ENCODE measurements around the gene ATP1B4. TPM values are rescaled to one million over a fixed set of nuclear protein-coding genes. Genes with fewer than 3 reads are reported as not detected.

The ATP1B4 gene
- total and polyA plus RNA-seq, 12 donors, result 0.11 to 4.6 (median 0.72) TPM; not detected in 4

DNA sequence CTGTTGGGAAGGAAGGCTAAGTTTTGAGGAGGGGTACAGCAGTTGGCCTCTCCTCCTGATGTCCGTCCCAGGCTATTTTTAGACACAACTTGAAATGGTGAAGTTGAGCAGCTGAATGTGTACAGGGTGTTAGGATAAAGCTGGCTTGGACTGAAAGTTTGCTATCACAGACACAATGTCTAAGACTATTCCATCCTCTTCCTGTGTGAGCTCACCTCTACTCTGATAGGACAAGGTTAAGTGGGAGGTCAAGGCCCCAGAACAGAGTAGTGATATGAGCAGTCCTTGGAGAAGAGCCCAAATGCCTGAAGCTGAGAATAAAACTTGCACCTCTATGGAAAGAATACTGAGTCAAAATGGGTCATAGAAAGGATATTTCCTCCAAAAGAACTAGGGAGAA is 4.1 kb downstream of the ATP1B4 start:
- TF ChIP-seq, protein P1, sequence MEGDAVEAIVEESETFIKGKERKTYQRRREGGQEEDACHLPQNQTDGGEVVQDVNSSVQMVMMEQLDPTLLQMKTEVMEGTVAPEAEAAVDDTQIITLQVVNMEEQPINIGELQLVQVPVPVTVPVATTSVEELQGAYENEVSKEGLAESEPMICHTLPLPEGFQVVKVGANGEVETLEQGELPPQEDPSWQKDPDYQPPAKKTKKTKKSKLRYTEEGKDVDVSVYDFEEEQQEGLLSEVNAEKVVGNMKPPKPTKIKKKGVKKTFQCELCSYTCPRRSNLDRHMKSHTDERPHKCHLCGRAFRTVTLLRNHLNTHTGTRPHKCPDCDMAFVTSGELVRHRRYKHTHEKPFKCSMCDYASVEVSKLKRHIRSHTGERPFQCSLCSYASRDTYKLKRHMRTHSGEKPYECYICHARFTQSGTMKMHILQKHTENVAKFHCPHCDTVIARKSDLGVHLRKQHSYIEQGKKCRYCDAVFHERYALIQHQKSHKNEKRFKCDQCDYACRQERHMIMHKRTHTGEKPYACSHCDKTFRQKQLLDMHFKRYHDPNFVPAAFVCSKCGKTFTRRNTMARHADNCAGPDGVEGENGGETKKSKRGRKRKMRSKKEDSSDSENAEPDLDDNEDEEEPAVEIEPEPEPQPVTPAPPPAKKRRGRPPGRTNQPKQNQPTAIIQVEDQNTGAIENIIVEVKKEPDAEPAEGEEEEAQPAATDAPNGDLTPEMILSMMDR (IDR thresholded peaks at IDR 0.05), result no peak
- Histone ChIP-seq H3K27ac (peak overlapping the region in 3 of 10 donors; percentile 5 to 31 (median 13)), H3K4me1 (peaks cover 0 to 16% (median 0%) of the 10 kb centered on the region in 9 donors), H3K9me3 (no peaks in the 10 kb centered on the region), H3K27me3 (peaks cover 0 to 21% (median 0%) of the 10 kb centered on the region in 7 donors), H3K4me3 (no peak overlapping the region), H3K36me3 (no peaks in the 10 kb centered on the region)
- no peak for DNase-seq
- peak in 4 of 8 donors; percentile 27 to 72 (median 57) for ATAC-seq
- intact Hi-C loops (cut with DNase I), result loop anchor here in 2 of 10 donors (10.0 kb wide), 1 partner anchor 89 kb away; no protein-coding TSS in a partner anchor
- WGBS, 2 donors, result 15 to 33% methylated on average over 1 of the region's 1 CpG

- H3K4me1 ChIP-seq, result peaks cover 0 to 16% (median 0%) of the 10 kb centered on the region in 9 donors
- peaks cover 0 to 18% (median 0%) of the 10 kb centered on the region in 7 donors for H3K27me3 ChIP-seq
- ATAC-seq (no peak), DNase-seq (no peak)
- no peaks in the 10 kb centered on the region for H3K9me3 ChIP-seq
- H3K36me3 ChIP-seq, result no peaks in the 10 kb centered on the region
- TF ChIP-seq, protein P1 (IDR thresholded peaks at IDR 0.05), result no peak
- H3K27ac ChIP-seq, result no peak overlapping the region
- intact Hi-C loops (cut with DNase I), result loop anchor here in 2 of 10 donors (10.0 kb wide), 1 partner anchor 88 kb away; no protein-coding TSS in a partner anchor
- no peak overlapping the region for H3K4me3 ChIP-seq
- 83 to 89% methylated on average over 3 of the region's 3 CpGs for WGBS, 2 donors
Observed at GRCh38 chrX:120366794-120367193, 4.9 kb downstream of the ATP1B4 start.

DNA sequence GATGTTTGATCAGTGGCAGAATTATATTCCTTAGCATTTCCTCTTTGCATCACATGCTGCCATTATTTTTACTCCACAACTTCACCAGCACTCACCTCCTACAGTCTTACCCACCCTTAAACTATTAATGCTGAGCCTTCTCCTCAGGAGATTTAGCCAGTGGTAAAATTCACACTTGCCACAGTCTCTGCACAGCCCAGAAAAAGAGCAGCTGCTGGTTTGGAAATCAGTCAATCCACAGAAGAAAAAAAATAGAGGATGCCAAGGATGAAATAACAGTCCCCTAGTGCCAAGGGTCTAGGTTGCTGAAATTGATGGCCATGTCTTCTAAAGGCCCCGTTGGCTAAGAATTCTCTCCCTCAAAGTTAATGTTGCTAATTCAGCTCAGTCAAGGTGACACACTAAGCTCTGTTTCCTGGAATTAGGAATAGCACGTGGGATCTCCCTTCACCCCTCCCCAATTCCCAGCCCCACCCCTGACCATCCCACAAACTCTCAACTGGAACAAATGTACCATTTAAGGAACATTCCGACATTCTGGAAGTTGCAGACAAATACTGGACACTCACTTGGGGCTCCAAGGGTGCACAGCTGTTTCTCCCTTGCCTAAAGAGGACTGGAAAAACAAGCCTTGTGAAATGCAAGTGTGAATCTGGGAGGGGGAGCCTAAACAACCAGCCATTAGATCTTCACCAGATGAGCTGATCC is 5.7 kb downstream of the ATP1B4 start:
- WGBS, 2 donors, result 56 to 58% methylated on average over 3 of the region's 3 CpGs
- DNase-seq (no peak), ATAC-seq (peak in 3 of 8 donors; percentile 33 to 77 (median 65))
- TF ChIP-seq, protein P1 (IDR thresholded peaks at IDR 0.05), result no peak
- Histone ChIP-seq H3K27ac (no peak overlapping the region), H3K9me3 (no peaks in the 10 kb centered on the region), H3K4me3 (no peak overlapping the region), H3K27me3 (peaks cover 0 to 14% (median 0%) of the 10 kb centered on the region in 7 donors), H3K36me3 (no peaks in the 10 kb centered on the region), H3K4me1 (peaks cover 0 to 16% (median 1%) of the 10 kb centered on the region in 9 donors)
- intact Hi-C loops (cut with DNase I), result loop anchor here in 2 of 10 donors (10.0 kb wide), 1 partner anchor 87 kb away; no protein-coding TSS in a partner anchor

DNA sequence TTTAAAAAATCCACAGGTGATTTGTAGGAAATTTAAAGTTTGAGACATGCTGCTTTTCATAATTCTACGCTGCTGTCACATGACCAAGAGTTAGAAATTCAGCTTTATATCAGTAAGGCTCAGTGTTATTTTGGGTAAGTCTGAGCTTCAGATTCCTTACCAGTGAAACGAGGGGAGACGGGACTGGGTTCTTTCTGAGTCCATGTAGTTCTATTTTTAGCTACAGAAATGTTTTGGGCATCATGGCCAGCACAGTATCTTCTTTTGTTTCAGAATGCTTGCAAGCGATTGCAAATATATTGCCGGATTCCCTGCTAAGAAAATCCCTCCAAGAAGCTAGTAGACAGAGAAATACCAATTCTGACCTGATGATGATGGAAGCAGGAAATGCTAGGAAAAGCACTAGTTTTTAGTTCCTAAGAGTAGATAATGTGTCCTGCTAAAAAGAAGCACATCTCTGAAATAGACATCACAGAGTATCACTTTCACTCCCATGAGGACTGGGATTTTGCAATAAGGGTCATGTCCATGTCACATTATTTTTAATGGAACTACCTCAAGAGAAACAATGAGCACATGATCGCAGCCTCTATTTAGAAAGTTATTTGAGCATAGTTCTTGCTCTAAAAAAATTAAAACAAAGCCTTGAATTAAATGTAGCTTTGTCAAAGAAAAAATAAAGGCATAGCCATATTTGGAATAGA is 10.9 kb downstream of the ATP1B4 start:
- H3K36me3 ChIP-seq, result no peaks in the 10 kb centered on the region
- no peaks in the 10 kb centered on the region for H3K9me3 ChIP-seq
- H3K4me3 ChIP-seq, result no peak overlapping the region
- peaks cover 0 to 12% (median 0%) of the 10 kb centered on the region in 7 donors for H3K27me3 ChIP-seq
- WGBS, 2 donors, result 39 to 43% methylated on average over 6 of the region's 6 CpGs
- peak in 1 of 2 donors; percentile 9 for DNase-seq
- H3K4me1 ChIP-seq, result peaks cover 0 to 10% (median 0%) of the 10 kb centered on the region in 9 donors
- peak overlapping the region in 1 of 10 donors; percentile 34 for H3K27ac ChIP-seq
- TF ChIP-seq, protein P1 (IDR thresholded peaks at IDR 0.05), result no peak
- ATAC-seq, result peak in 4 of 8 donors; percentile 39 to 71 (median 57)
- intact Hi-C loops (cut with DNase I), result no loop called here
